ENCODE results near the gene MRPL41.
A peak's percentile ranks its signal among the peaks of the same experiment; 100 is the strongest.
"Not testable (repeated sequence)": the region's sequence is repeated elsewhere in the genome, so short reads cannot be mapped to it uniquely, and the experiment has no call there.

The MRPL41 gene

GRCh38 chr9:137553654-137554053, 2.0 kb downstream of the MRPL41 start:
- not testable (repeated sequence) for DNase-seq (ENCODE audit: low spot score)

- no peak for DNase-seq (ENCODE audit: low spot score)
These were observed 2.7 kb downstream of the MRPL41 start for GRCh38 chr9:137554349-137554748.

- DNase-seq (ENCODE audit: low spot score): no peak
These were observed 3.5 kb downstream of the MRPL41 start for GRCh38 chr9:137555179-137555578.

- no peak for DNase-seq (ENCODE audit: low spot score)
These were observed 4.6 kb downstream of the MRPL41 start for GRCh38 chr9:137556069-137556838.

GRCh38 chr9:137558127-137558526, 6.4 kb downstream of the MRPL41 start:
- DNase-seq (ENCODE audit: low spot score): no peak

GRCh38 chr9:137564134-137564533, 12.5 kb downstream of the MRPL41 start:
- no peak for DNase-seq (ENCODE audit: low spot score)

GRCh38 chr9:137564817-137565411, 13.2 kb downstream of the MRPL41 start:
- no peak for DNase-seq (ENCODE audit: low spot score)

GRCh38 chr9:137568445-137568844, 16.8 kb downstream of the MRPL41 start:
- DNase-seq (ENCODE audit: low spot score): not testable (repeated sequence)

- no peak for DNase-seq (ENCODE audit: low spot score)
These were observed 18.0 kb downstream of the MRPL41 start for GRCh38 chr9:137569609-137570203.

- no peak for DNase-seq (ENCODE audit: low spot score)
These were observed 18.9 kb downstream of the MRPL41 start for GRCh38 chr9:137570566-137570965.

GRCh38 chr9:137574192-137574591, 22.5 kb downstream of the MRPL41 start:
- no peak for DNase-seq (ENCODE audit: low spot score)

- DNase-seq (ENCODE audit: low spot score): no peak
These were observed 23.7 kb downstream of the MRPL41 start for GRCh38 chr9:137575364-137575715.

GRCh38 chr9:137575716-137576411, 24.2 kb downstream of the MRPL41 start:
- DNase-seq (ENCODE audit: low spot score): no peak

GRCh38 chr9:137578518-137579258, 27.0 kb downstream of the MRPL41 start, which contains the start of gene DPH7:
TSS of gene DPH7 (minus strand) at chr9:137578925. CDS start at chr9:137578777, 148 bp downstream.
- DNase-seq (ENCODE audit: low spot score): peak; percentile 97

- no peak for DNase-seq (ENCODE audit: low spot score)
These were observed 27.6 kb downstream of the MRPL41 start for GRCh38 chr9:137579259-137579604.

- DNase-seq (ENCODE audit: low spot score): no peak
These were observed 28.7 kb downstream of the MRPL41 start for GRCh38 chr9:137580209-137580953.

GRCh38 chr9:137580954-137581322, 29.3 kb downstream of the MRPL41 start:
- no peak for DNase-seq (ENCODE audit: low spot score)

- no peak for DNase-seq (ENCODE audit: low spot score)
These were observed 29.9 kb downstream of the MRPL41 start for GRCh38 chr9:137581361-137582285.

- no peak for DNase-seq (ENCODE audit: low spot score)
These were observed 30.7 kb downstream of the MRPL41 start for GRCh38 chr9:137582286-137582860.

- DNase-seq (ENCODE audit: low spot score): no peak
These were observed 31.7 kb downstream of the MRPL41 start for GRCh38 chr9:137583347-137583746.
